Subcutaneous adipose tissue (tissue), 4 donors: Measurements from ENCODE around the gene CFAP92. TPM values are rescaled to one million over a fixed set of nuclear protein-coding genes. Genes with fewer than 3 reads are reported as not detected.

Source experiments
- CTCF ChIP-seq: fragments of 450-650 bp; IDR thresholded peaks from one replicate; pipeline ENCODE4 v1.5.1; 2016; ENCODE audit warnings: low read depth, mild to moderate bottlenecking, control low read depth, antibody characterized with exemption, moderate library complexity
- total RNA-seq, 4 donors: library from RNA; depleted of rRNA; stranded (reverse); fragments of >200 nt; gene quantifications; one replicate each; pipeline ENCODE4 v1.1.0, GENCODE V29; 2016

Gene CFAP92
- total RNA-seq, 4 donors from 2014 or later: 0.22 to 1.5 (median 0.90) TPM

GRCh38 chr3:129003578-129004112 lies 9.8 kb upstream of the CFAP92 start:
- TF ChIP-seq CTCF: no peak

GRCh38 chr3:129002573-129003569 lies 9.0 kb upstream of the CFAP92 start:
- TF ChIP-seq CTCF: no peak

GRCh38 chr3:129001806-129002572 lies 8.1 kb upstream of the CFAP92 start:
- TF ChIP-seq CTCF: no peak

GRCh38 chr3:129001101-129001805 lies 7.4 kb upstream of the CFAP92 start, which contains the start of gene EFCC1:
Gene EFCC1 (plus strand): TSS chr3:129001304. CDS start chr3:129001629, 325 bp downstream.
- no peak for TF ChIP-seq CTCF

GRCh38 chr3:129000742-129001100 lies 6.8 kb upstream of the CFAP92 start:
- no peak for TF ChIP-seq CTCF

GRCh38 chr3:128999102-128999501 lies 5.2 kb upstream of the CFAP92 start:
- no peak for TF ChIP-seq CTCF
